HG02623 (cell line): ENCODE measurements around the gene CACNA1B.

Experiments
- ATAC-seq: cut with Tn5 transposase; IDR thresholded peaks from one replicate; pipeline ENCODE4 v1.9.1; 2021; ENCODE audit warnings: moderate library complexity; ENCODE audit not compliant: unreplicated experiment

CACNA1B gene

GRCh38 chr9:138025908-138026307 lies 148.3 kb downstream of the CACNA1B start:
- no peak for ATAC-seq

- no peak for ATAC-seq
Measured at GRCh38 chr9:138028596-138028995, 151.0 kb downstream of the CACNA1B start.

- ATAC-seq = no peak
Measured at GRCh38 chr9:138031186-138031585, 153.6 kb downstream of the CACNA1B start.

GRCh38 chr9:138033950-138034349 lies 156.4 kb downstream of the CACNA1B start:
- ATAC-seq = no peak

- no peak for ATAC-seq
Measured at GRCh38 chr9:138037140-138037539, 159.6 kb downstream of the CACNA1B start.

- no peak for ATAC-seq
Measured at GRCh38 chr9:138038244-138038671, 160.7 kb downstream of the CACNA1B start.

GRCh38 chr9:138040446-138041430 lies 163.2 kb downstream of the CACNA1B start:
- no peak for ATAC-seq

- ATAC-seq = no peak
Measured at GRCh38 chr9:138042146-138042545, 164.6 kb downstream of the CACNA1B start.

- no peak for ATAC-seq
Measured at GRCh38 chr9:138042640-138043039, 165.1 kb downstream of the CACNA1B start.

- ATAC-seq = no peak
Measured at GRCh38 chr9:138043061-138043410, 165.5 kb downstream of the CACNA1B start.

- no peak for ATAC-seq
Measured at GRCh38 chr9:138043411-138044345, 166.1 kb downstream of the CACNA1B start.

GRCh38 chr9:138044485-138045383 lies 167.2 kb downstream of the CACNA1B start:
- no peak for ATAC-seq

GRCh38 chr9:138045541-138046490 lies 168.2 kb downstream of the CACNA1B start:
- no peak for ATAC-seq

GRCh38 chr9:138046641-138047301 lies 169.2 kb downstream of the CACNA1B start:
- ATAC-seq = no peak

GRCh38 chr9:138047469-138048040 lies 170.0 kb downstream of the CACNA1B start:
- no peak for ATAC-seq

- no peak for ATAC-seq
Measured at GRCh38 chr9:138048184-138048583, 170.6 kb downstream of the CACNA1B start.

- no peak for ATAC-seq
Measured at GRCh38 chr9:138049085-138049778, 171.7 kb downstream of the CACNA1B start.
